ENCODE results near the gene SLX1A. TPM values are rescaled to one million over a fixed set of nuclear protein-coding genes. Genes with fewer than 3 reads are reported as not detected.
A peak's percentile ranks its signal among the peaks of the same experiment; 100 is the strongest.

SLX1A gene
- total RNA-seq, 1 donor from 2014 or later: 27.6 TPM

DNA sequence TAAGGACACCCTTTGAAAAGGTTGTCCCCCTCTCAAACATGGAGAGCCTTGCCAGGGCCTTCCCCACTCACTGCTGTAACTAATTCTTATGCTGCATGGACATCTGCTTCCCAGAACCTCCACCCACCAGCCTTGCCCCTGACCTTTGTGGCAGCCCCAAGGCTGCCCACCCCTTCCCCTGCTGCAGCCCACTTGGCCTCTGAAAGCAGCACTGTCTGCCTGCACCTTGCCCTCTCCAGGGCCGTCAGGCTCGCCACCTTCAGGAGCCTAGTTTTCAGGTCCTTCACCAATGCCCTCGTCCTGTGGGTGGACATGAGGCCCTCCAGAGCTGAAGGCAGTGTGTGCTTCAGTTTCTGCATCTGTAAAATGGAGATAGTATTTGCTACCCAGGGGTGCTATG lies 12.9 kb upstream of the SLX1A start:
- Mint-ChIP-seq H3K4me3 (peak overlapping the region; percentile 37), H3K27me3 (no peaks in the 10 kb centered on the region), H3K36me3 (no peaks in the 10 kb centered on the region), H3K27ac (no peak overlapping the region), H3K4me1 (ENCODE audit: unreplicated experiment) (peaks cover 5% of the 10 kb centered on the region), H3K9me3 (no peaks in the 10 kb centered on the region)
- TF ChIP-seq, protein P1, sequence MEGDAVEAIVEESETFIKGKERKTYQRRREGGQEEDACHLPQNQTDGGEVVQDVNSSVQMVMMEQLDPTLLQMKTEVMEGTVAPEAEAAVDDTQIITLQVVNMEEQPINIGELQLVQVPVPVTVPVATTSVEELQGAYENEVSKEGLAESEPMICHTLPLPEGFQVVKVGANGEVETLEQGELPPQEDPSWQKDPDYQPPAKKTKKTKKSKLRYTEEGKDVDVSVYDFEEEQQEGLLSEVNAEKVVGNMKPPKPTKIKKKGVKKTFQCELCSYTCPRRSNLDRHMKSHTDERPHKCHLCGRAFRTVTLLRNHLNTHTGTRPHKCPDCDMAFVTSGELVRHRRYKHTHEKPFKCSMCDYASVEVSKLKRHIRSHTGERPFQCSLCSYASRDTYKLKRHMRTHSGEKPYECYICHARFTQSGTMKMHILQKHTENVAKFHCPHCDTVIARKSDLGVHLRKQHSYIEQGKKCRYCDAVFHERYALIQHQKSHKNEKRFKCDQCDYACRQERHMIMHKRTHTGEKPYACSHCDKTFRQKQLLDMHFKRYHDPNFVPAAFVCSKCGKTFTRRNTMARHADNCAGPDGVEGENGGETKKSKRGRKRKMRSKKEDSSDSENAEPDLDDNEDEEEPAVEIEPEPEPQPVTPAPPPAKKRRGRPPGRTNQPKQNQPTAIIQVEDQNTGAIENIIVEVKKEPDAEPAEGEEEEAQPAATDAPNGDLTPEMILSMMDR (conservative IDR thresholded peaks at IDR 0.05): no peak
- DNase-seq (ENCODE audit: extremely low spot score, unreplicated experiment): no peak

DNA sequence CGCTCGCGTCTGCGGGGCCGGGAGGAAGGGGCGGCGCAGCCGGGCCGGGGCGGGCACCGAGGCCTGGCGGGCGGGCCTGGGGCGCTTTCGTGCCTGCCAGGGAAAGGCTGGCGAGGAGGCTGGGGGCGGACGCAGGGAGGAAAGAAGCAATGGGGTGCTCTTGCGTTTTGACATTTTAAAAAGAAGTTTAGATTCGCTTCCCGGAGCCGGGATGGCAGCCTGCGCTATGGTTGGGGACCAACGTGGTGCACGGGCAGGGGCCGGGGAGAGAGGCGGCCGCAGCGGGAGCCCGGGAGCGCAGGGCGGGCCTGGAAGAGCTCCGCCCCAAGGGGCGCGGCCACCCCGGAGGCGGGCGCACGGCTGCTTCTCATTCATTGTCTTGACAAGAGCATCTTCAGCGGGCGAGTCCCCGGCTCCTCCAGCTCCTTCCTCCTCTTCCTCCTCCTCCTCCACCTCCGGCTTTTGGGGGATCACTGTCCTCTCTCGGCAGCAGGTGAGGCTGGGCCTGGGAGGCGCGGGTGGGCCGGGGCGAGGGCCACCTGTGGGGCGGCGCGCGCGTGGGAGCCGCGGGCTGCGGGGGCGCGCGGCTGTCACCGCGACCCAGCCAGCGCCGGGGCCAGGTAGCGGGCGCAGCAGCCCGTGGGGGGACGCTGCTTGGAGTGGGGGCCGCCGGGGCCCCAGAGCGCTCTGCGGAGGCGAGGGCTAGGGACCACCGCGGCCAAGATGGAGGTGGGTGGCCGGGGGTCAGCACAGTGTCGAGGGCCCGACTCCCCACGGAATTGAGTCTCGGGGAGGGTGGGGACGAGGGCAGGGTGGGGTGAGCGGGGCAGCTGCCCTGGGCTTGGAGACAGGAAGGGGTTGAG lies 10.2 kb upstream of the SLX1A start, which contains the start of gene CORO1A:
CORO1A (plus strand) TSS at position 370 of the 863 bp plus-strand sequence. CDS start 1,608 bp downstream, outside the sequence.
- H3K4me3 Mint-ChIP-seq: peak within 1 kb of the TSS; percentile 87
- H3K36me3 Mint-ChIP-seq: no peaks in the 10 kb centered on the region
- peak; percentile 86 for DNase-seq (ENCODE audit: extremely low spot score, unreplicated experiment)
- H3K9me3 Mint-ChIP-seq: no peaks in the 10 kb centered on the region
- peaks cover 5% of the 10 kb centered on the region for H3K4me1 Mint-ChIP-seq (ENCODE audit: unreplicated experiment)
- H3K27me3 Mint-ChIP-seq: no peaks in the 10 kb centered on the region
- H3K27ac Mint-ChIP-seq: no peak within 1 kb of the TSS
- TF ChIP-seq, protein P1 (conservative IDR thresholded peaks at IDR 0.05): no peak

DNA sequence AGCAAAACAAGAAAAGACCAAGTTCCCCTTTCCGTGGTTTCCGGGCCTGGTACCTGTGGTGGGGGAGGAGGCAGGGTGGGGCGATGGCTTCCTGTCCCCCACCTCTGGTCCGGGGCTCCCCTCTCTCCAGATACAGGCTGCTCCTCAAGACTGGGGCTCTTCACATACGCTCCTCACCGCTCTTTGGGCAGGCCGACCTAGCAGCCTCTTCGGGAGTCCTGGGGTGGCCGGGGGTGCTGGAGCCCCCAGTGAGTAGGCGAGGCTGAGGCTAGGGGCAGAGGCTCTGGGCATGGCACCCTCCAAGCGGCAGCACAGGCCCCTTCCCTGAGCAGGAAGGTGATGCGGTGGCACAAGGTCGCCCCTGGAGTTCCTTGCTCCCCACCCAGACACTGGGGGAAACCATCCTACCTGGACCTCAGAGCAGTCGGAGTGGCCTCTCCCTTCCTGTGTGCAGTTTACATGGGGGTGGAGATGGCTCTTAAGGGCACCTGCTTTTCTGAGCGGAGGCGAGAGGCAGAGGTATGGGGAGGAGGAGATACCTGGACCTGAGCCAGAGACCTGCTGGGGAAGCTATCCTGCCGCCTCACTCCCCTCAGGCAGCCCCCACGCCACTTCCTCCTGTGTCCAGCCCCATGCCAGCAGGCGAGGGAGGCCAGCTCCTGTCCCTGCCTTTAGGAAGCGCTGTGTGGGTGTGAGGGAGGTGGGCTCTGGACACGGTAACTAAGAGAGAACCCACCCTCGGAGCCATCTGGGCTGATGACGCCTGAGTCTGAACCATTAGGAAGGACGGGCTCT lies 9.4 kb upstream of the SLX1A start:
- peaks cover 5% of the 10 kb centered on the region for H3K4me1 Mint-ChIP-seq (ENCODE audit: unreplicated experiment)
- TF ChIP-seq, protein P1 (conservative IDR thresholded peaks at IDR 0.05): no peak
- no peaks in the 10 kb centered on the region for H3K9me3 Mint-ChIP-seq
- H3K4me3 Mint-ChIP-seq: peak overlapping the region; percentile 72
- no peak overlapping the region for H3K27ac Mint-ChIP-seq
- no peak for DNase-seq (ENCODE audit: extremely low spot score, unreplicated experiment)
- no peaks in the 10 kb centered on the region for H3K36me3 Mint-ChIP-seq
- H3K27me3 Mint-ChIP-seq: no peaks in the 10 kb centered on the region

DNA sequence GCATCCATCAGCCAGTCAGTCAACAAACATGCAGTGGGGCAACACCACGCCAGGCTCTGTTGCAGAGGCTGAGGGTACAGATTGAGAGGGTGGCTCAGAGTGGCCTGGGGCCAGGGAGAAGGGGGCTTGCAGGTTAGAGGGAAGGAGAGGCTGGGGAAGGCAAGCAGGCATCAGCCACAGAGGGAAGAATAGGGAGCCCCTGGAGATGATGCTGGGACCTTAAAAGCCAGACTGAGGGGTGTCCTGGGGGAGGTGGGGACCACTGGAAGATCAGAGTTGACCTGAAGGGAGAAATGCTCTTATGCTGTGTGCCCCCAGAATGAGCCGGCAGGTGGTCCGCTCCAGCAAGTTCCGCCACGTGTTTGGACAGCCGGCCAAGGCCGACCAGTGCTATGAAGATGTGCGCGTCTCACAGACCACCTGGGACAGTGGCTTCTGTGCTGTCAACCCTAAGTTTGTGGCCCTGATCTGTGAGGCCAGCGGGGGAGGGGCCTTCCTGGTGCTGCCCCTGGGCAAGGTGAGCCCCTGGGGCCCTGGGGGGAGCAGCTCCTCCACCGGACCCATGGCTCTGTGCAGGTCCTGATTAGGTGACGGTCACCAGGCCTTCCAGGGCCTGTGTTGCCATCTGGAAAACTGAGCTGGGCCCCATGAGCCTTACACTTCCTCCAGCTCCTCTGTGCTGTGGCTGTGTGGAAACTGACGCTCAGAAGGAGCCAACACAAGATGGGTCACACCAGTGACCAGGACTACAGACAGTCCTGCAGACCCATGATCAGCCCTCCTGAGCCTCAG lies 8.6 kb upstream of the SLX1A start:
- no peaks in the 10 kb centered on the region for H3K36me3 Mint-ChIP-seq
- H3K9me3 Mint-ChIP-seq: no peaks in the 10 kb centered on the region
- TF ChIP-seq, protein P1 (conservative IDR thresholded peaks at IDR 0.05): no peak
- H3K4me1 Mint-ChIP-seq (ENCODE audit: unreplicated experiment): peaks cover 5% of the 10 kb centered on the region
- no peaks in the 10 kb centered on the region for H3K27me3 Mint-ChIP-seq
- H3K4me3 Mint-ChIP-seq: peak overlapping the region; percentile 64
- no peak overlapping the region for H3K27ac Mint-ChIP-seq
- DNase-seq (ENCODE audit: extremely low spot score, unreplicated experiment): no peak

DNA sequence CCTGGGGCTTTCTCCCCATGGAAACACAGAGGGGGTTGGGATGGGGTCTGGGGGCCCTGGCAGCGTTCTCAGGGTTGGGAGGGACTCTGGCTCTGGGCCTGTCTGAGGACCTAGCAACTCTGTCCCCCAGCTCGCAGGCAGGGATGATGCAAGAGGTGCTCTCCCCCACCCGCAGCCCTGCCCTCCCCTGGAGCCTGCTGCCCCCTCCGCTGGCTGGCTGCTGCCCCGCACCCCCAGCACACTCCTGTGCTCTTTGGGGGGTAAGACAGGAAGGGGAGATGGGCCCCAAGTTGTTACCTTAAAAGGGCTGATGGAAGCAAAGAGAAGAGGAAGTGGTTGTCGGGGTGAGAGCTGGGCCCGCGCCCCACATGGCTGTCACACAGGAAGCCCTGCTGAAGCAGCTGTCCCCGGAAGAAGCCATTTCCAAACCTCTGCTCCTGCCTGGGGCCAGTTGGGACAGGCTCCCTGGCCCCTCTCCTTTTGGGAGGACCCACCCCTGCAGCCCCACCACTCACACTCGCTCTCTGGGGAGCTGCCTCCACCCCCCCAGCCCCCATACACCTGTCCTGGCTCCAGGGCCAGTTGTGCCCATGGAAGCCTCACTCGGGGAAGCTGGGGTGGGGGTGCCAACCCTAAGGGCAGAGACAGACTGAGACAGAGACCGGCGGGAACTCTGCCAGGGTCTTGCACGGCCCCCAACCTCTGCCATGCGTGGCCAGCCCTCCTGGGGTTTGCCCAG lies 7.8 kb upstream of the SLX1A start:
- H3K27ac Mint-ChIP-seq: no peak overlapping the region
- DNase-seq (ENCODE audit: extremely low spot score, unreplicated experiment): no peak
- H3K36me3 Mint-ChIP-seq: no peaks in the 10 kb centered on the region
- H3K9me3 Mint-ChIP-seq: no peaks in the 10 kb centered on the region
- H3K27me3 Mint-ChIP-seq: no peaks in the 10 kb centered on the region
- TF ChIP-seq, protein P1 (conservative IDR thresholded peaks at IDR 0.05): no peak
- H3K4me3 Mint-ChIP-seq: no peak overlapping the region
- peaks cover 5% of the 10 kb centered on the region for H3K4me1 Mint-ChIP-seq (ENCODE audit: unreplicated experiment)

All from type B pancreatic cell (in vitro differentiated cells).